RKO (cell line): Measurements from ENCODE around the gene MTHFSD.
A peak's percentile ranks its signal among the peaks of the same experiment; 100 is the strongest.

Experiments used
- DNase-seq: peaks from one replicate; pipeline ENCODE4 v3.0.0-alpha.2; 2016; ENCODE audit warnings: low spot score

Gene MTHFSD

GRCh38 chr16:86514481-86515376 lies 40.3 kb downstream of the MTHFSD start:
- DNase-seq, result no peak

GRCh38 chr16:86513471-86514277 lies 41.4 kb downstream of the MTHFSD start:
- no peak for DNase-seq

GRCh38 chr16:86512860-86513470 lies 42.1 kb downstream of the MTHFSD start:
- DNase-seq, result no peak

- DNase-seq, result no peak
Measured at GRCh38 chr16:86512301-86512859, 42.7 kb downstream of the MTHFSD start.

GRCh38 chr16:86511317-86512161 lies 43.5 kb downstream of the MTHFSD start:
- DNase-seq, result no peak

- DNase-seq, result no peak
Measured at GRCh38 chr16:86510465-86511261, 44.4 kb downstream of the MTHFSD start, which contains the start of gene FOXF1. Gene FOXF1, plus strand, starts transcription at chr16:86510527. Its CDS starts 43 bp downstream, at chr16:86510570.

- DNase-seq, result peak; percentile 49
Measured at GRCh38 chr16:86509759-86510464, 45.1 kb downstream of the MTHFSD start.

- DNase-seq, result peak; percentile 47
Measured at GRCh38 chr16:86508947-86509758, 45.9 kb downstream of the MTHFSD start.

GRCh38 chr16:86508028-86508946 lies 46.7 kb downstream of the MTHFSD start:
- no peak for DNase-seq

- DNase-seq, result no peak
Measured at GRCh38 chr16:86507173-86508027, 47.6 kb downstream of the MTHFSD start.

GRCh38 chr16:86505899-86506864 lies 48.9 kb downstream of the MTHFSD start:
- no peak for DNase-seq

GRCh38 chr16:86505185-86505898 lies 49.7 kb downstream of the MTHFSD start:
- no peak for DNase-seq

GRCh38 chr16:86504315-86505184 lies 50.5 kb downstream of the MTHFSD start:
- no peak for DNase-seq

- no peak for DNase-seq
Measured at GRCh38 chr16:86503830-86504229, 51.2 kb downstream of the MTHFSD start.
